MCF 10A (cell line): Measurements from ENCODE around the gene CACNG4. TPM values are rescaled to one million over a fixed set of nuclear protein-coding genes. Genes with fewer than 3 reads are reported as not detected.

ENCODE experiments used
- BruUV-seq: library from RNA; stranded (reverse); fragments of 400-500 nt; replicated peaks from 2 replicates; lab custom pipeline; 2021; lab: Mats Ljungman, UMichigan
- CTCF ChIA-PET: fragments of 300-600 bp; sonication (Branson Sonifier 250); formaldehyde crosslinking; extraction: SDS; loops from one replicate; lab custom pipeline; 2021; ENCODE audit warnings: antibody characterized with exemption, inconsistent platforms; lab: Yijun Ruan, JAX
- POLR2A ChIA-PET: fragments of 300-600, 350-650 bp; sonication (Branson Sonifier 250); formaldehyde crosslinking; extraction: SDS; loops from one replicate; lab custom pipeline; 2020; ENCODE audit warnings: antibody characterized with exemption, inconsistent platforms; lab: Yijun Ruan, JAX
- DNase-seq: peaks from one replicate; pipeline ENCODE4 v3.0.0-alpha.2; 2018; ENCODE audit not compliant: unreplicated experiment
- H3K27ac Mint-ChIP-seq: one replicate; pipeline ENCODE4 v1.8.0; 2022; ENCODE audit warnings: mild to moderate bottlenecking, low read depth, mixed read lengths; ENCODE audit not compliant: unreplicated experiment
- H3K27me3 Mint-ChIP-seq: one replicate; pipeline ENCODE4 v1.8.0; 2022; ENCODE audit warnings: mixed read lengths; ENCODE audit not compliant: insufficient read depth, unreplicated experiment
- H3K36me3 Mint-ChIP-seq: one replicate; pipeline ENCODE4 v1.8.0; 2022; ENCODE audit warnings: mild to moderate bottlenecking, moderate library complexity, mixed read lengths; ENCODE audit not compliant: insufficient read depth, unreplicated experiment
- H3K4me1 Mint-ChIP-seq: one replicate; pipeline ENCODE4 v1.8.0; 2022; ENCODE audit warnings: mixed read lengths; ENCODE audit not compliant: insufficient read depth, unreplicated experiment
- H3K4me3 Mint-ChIP-seq: one replicate; pipeline ENCODE4 v1.8.0; 2022; ENCODE audit warnings: mild to moderate bottlenecking, moderate library complexity, mixed read lengths; ENCODE audit not compliant: unreplicated experiment
- H3K9me3 Mint-ChIP-seq: one replicate; pipeline ENCODE4 v1.8.0; 2022; ENCODE audit warnings: mixed read lengths; ENCODE audit not compliant: unreplicated experiment
- CTCF ChIP-seq: fragments of 200-600 bp; IDR thresholded peaks from one replicate; pipeline ENCODE4 v1.8.0; 2022; ENCODE audit warnings: antibody characterized with exemption, mild to moderate bottlenecking; ENCODE audit not compliant: unreplicated experiment
- intact Hi-C: fragments of 100-400 bp; cut with micrococcal nuclease; formaldehyde crosslinking; loops from 2 replicates; pipeline ENCODE4 v1.14.1; 2022
- total RNA-seq: library from RNA; stranded (reverse); gene quantifications from 2 replicates; pipeline ENCODE4 v1.2.3, GENCODE V29; 2022

The CACNG4 gene
- total RNA-seq, 1 experiment from 2014 or later, result not detected

- intact Hi-C loops, result no loop called here
- Mint-ChIP-seq H3K4me3 (no peak overlapping the region), H3K36me3 (no peaks in the 10 kb centered on the region), H3K27ac (no peak overlapping the region), H3K4me1 (peaks cover 25% of the 10 kb centered on the region), H3K9me3 (no peaks in the 10 kb centered on the region), H3K27me3 (peaks cover 46% of the 10 kb centered on the region)
- DNase-seq, result no peak
- no TSS peak for BruUV-seq
- TF ChIP-seq CTCF, result no peak
- ChIA-PET CTCF (interaction anchor here (1.3 kb wide), 2 partner anchors 8 to 31 kb away, joined by 3 to 6 read pairs; no protein-coding TSS in a partner anchor), POLR2A (interaction anchor here (0.6 kb wide), 1 partner anchor 25 kb away, joined by 3 read pairs; no protein-coding TSS in a partner anchor)
These were observed 19.2 kb upstream of the CACNG4 start for GRCh38 chr17:66945147-66945835.

GRCh38 chr17:66946251-66946650, 18.3 kb upstream of the CACNG4 start:
- Mint-ChIP-seq H3K27ac (no peak overlapping the region), H3K4me1 (peaks cover 32% of the 10 kb centered on the region), H3K27me3 (peaks cover 39% of the 10 kb centered on the region), H3K4me3 (no peak overlapping the region), H3K9me3 (no peaks in the 10 kb centered on the region), H3K36me3 (no peaks in the 10 kb centered on the region)
- ChIA-PET CTCF (no interaction called here), POLR2A (interaction anchor here (0.7 kb wide), 1 partner anchor 16 kb away, joined by 3 read pairs; no protein-coding TSS in a partner anchor)
- DNase-seq, result no peak
- BruUV-seq, result no TSS peak
- TF ChIP-seq CTCF, result no peak
- intact Hi-C loops, result no loop called here

- POLR2A ChIA-PET, result no interaction called here
- H3K27ac Mint-ChIP-seq, result no peak overlapping the region
- CTCF ChIA-PET, result no interaction called here
- intact Hi-C loops, result no loop called here
- peaks cover 28% of the 10 kb centered on the region for H3K27me3 Mint-ChIP-seq
- H3K9me3 Mint-ChIP-seq, result no peaks in the 10 kb centered on the region
- no peak for TF ChIP-seq CTCF
- H3K4me1 Mint-ChIP-seq, result peaks cover 43% of the 10 kb centered on the region
- DNase-seq, result no peak
- BruUV-seq, result no TSS peak
- H3K4me3 Mint-ChIP-seq, result no peak overlapping the region
- H3K36me3 Mint-ChIP-seq, result no peaks in the 10 kb centered on the region
These were observed 17.2 kb upstream of the CACNG4 start for GRCh38 chr17:66947311-66947710.

- intact Hi-C loops, result no loop called here
- H3K36me3 Mint-ChIP-seq, result no peaks in the 10 kb centered on the region
- peaks cover 45% of the 10 kb centered on the region for H3K4me1 Mint-ChIP-seq
- ChIA-PET CTCF (no interaction called here), POLR2A (no interaction called here)
- no peaks in the 10 kb centered on the region for H3K9me3 Mint-ChIP-seq
- no peak overlapping the region for H3K4me3 Mint-ChIP-seq
- TF ChIP-seq CTCF, result no peak
- H3K27me3 Mint-ChIP-seq, result peaks cover 20% of the 10 kb centered on the region
- DNase-seq, result peak; percentile 39
- no TSS peak for BruUV-seq
- no peak overlapping the region for H3K27ac Mint-ChIP-seq
These were observed 16.3 kb upstream of the CACNG4 start for GRCh38 chr17:66948061-66948750.
